HepG2 (cell line): ENCODE measurements around the gene MEGF6. TPM values are rescaled to one million over a fixed set of nuclear protein-coding genes. Genes with fewer than 3 reads are reported as not detected.

Experiments
- BHLHE40 ChIP-seq: IDR thresholded peaks from 2 replicates; pipeline ENCODE4 v1.6.1; 2011; ENCODE audit warnings: low read length, improper control_type of control experiment
- BORCS8-MEF2B ChIP-seq: sonication (generic); formaldehyde crosslinking; IDR thresholded peaks from 2 replicates; pipeline ENCODE4 v1.8.0; 2022; ENCODE audit warnings: mild to moderate bottlenecking, missing genetic modification reagents
- DNMT3B ChIP-seq: conservative IDR thresholded peaks from 2 replicates; pipeline ENCODE4 v1.6.1; 2016; ENCODE audit warnings: missing biosample characterization, control low read depth
- KDM4B ChIP-seq: sonication (generic); formaldehyde crosslinking; IDR thresholded peaks from 2 replicates; pipeline ENCODE4 v1.4.0; 2020; ENCODE audit warnings: missing genetic modification reagents
- MLLT10 ChIP-seq: sonication (generic); formaldehyde crosslinking; IDR thresholded peaks from 2 replicates; pipeline ENCODE4 v1.4.0; 2020; ENCODE audit warnings: missing genetic modification reagents
- MXD4 ChIP-seq: IDR thresholded peaks from 2 replicates; pipeline ENCODE4 v1.6.1; 2016; ENCODE audit warnings: mild to moderate bottlenecking, missing biosample characterization, missing genetic modification reagents
- NCOA5 ChIP-seq: sonication (generic); formaldehyde crosslinking; IDR thresholded peaks from 2 replicates; pipeline ENCODE4 v1.4.0; 2020; ENCODE audit warnings: missing genetic modification reagents
- PHF8 ChIP-seq: sonication (generic); formaldehyde crosslinking; IDR thresholded peaks from 2 replicates; pipeline ENCODE4 v1.5.0; 2020; ENCODE audit warnings: missing genetic modification reagents
- SKI ChIP-seq: fragments of 450-650 bp; IDR thresholded peaks from one replicate; pipeline ENCODE4 v1.6.1; 2018; ENCODE audit warnings: mild to moderate bottlenecking; ENCODE audit not compliant: partially characterized antibody
- ZFP82 ChIP-seq: sonication (generic); formaldehyde crosslinking; IDR thresholded peaks from 2 replicates; pipeline ENCODE4 v1.5.1; 2020; ENCODE audit warnings: mild to moderate bottlenecking, missing genetic modification reagents, borderline replicate concordance
- polyA plus RNA-seq, 8 experiments: library from polyadenylated mRNA; depleted of rRNA in 3 of 8; stranded (reverse) in 7 of 8; unstranded in 1 of 8; fragments of >200 nt; fragmentation: Illumina TruSeq in 4 of 8; extraction: Trizol in 4 of 8; gene quantifications; 2 replicates each; pipeline versions ENCODE4 v1.2.1 to v1.2.3, GENCODE V29; 2011 to 2016; ENCODE audit warnings: low read depth in 4 of 8, missing spikeins in 1 of 8, mixed read lengths in 1 of 8; ENCODE audit not compliant: insufficient read depth in 1 of 8
- total RNA-seq, 5 experiments: library from RNA; depleted of rRNA; stranded (reverse); fragments of >200 nt; fragmentation: Illumina TruSeq; extraction: Trizol; gene quantifications; 2 replicates each; pipeline ENCODE4 v1.2.3, GENCODE V29; 2016; ENCODE audit warnings: low read depth in 1 of 5
- TF ChIP-seq, protein P1 (sequence below): sonication (generic); formaldehyde crosslinking; IDR thresholded peaks from 2 replicates; pipeline ENCODE4 v1.8.1; 2023; ENCODE audit warnings: mild to moderate bottlenecking, missing genetic modification reagents
- TF ChIP-seq, protein P2 (sequence below): sonication (generic); formaldehyde crosslinking; IDR thresholded peaks from 2 replicates; pipeline ENCODE4 v1.4.0; 2020; ENCODE audit warnings: missing genetic modification reagents
- TF ChIP-seq, protein P3 (sequence below): sonication (generic); formaldehyde crosslinking; IDR thresholded peaks from 2 replicates; pipeline ENCODE4 v1.4.0; 2020; ENCODE audit warnings: low read depth, mild to moderate bottlenecking, missing genetic modification reagents
- TF ChIP-seq, protein P4 (sequence below): IDR thresholded peaks from 2 replicates; pipeline ENCODE4 v1.6.1; 2012; ENCODE audit warnings: low read length, improper control_type of control experiment
- TF ChIP-seq, protein P5 (sequence below): IDR thresholded peaks from 2 replicates; pipeline ENCODE4 v1.6.1; 2012; ENCODE audit warnings: low read depth, low read length, improper control_type of control experiment
- TF ChIP-seq, protein P6 (sequence below): sonication (generic); formaldehyde crosslinking; IDR thresholded peaks from 2 replicates; pipeline ENCODE4 v1.5.0; 2020; ENCODE audit warnings: mild to moderate bottlenecking, missing genetic modification reagents, moderate library complexity

The MEGF6 gene
- total and polyA plus RNA-seq, 2 of the 13 experiments (the other 11 are each of a cell fraction or from before 2014, with no cell fraction given): 1.9 TPM

DNA sequence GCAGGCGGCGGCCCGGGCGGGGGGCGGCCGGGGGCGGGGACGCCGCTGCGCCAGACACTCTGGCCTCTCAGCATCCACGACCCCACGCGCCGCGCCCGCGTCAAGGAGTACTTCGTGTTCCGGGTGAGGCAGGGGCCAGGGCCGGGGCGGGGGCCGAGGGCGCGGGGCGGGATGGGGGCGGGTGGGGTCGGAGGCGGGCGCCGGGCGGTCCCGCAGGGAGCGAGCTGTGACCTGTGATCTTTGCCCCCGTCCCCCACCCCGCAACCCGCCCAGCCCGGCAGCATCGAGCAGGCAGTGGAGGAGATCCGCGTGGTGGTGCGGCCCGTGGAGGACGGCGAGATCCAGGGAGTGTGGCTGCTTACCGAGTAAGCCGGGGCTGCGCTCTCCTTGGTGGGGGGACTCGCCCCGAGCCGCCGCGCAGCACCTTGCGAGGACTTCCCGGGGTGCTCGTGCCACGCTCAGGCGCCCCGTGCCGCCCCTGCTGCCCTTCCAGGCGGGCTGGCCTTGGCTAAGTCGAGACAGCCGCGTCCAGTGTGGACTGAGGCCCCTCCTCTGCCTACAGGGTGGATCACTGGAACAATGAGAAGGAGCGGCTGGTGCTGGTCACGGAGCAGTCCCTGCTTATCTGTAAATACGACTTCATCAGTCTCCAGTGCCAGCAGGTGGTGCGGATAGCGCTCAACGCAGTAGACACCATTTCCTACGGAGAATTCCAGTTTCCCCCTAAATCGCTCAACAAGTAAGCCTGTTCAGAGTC lies 14.0 kb upstream of the MEGF6 start (continued):
- TF ChIP-seq, protein P1, sequence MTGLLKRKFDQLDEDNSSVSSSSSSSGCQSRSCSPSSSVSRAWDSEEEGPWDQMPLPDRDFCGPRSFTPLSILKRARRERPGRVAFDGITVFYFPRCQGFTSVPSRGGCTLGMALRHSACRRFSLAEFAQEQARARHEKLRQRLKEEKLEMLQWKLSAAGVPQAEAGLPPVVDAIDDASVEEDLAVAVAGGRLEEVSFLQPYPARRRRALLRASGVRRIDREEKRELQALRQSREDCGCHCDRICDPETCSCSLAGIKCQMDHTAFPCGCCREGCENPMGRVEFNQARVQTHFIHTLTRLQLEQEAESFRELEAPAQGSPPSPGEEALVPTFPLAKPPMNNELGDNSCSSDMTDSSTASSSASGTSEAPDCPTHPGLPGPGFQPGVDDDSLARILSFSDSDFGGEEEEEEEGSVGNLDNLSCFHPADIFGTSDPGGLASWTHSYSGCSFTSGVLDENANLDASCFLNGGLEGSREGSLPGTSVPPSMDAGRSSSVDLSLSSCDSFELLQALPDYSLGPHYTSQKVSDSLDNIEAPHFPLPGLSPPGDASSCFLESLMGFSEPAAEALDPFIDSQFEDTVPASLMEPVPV (CRISPR knock-in tag): peak; percentile 77; the same call in 1 of the 2 replicates
- TF ChIP-seq, protein P2, sequence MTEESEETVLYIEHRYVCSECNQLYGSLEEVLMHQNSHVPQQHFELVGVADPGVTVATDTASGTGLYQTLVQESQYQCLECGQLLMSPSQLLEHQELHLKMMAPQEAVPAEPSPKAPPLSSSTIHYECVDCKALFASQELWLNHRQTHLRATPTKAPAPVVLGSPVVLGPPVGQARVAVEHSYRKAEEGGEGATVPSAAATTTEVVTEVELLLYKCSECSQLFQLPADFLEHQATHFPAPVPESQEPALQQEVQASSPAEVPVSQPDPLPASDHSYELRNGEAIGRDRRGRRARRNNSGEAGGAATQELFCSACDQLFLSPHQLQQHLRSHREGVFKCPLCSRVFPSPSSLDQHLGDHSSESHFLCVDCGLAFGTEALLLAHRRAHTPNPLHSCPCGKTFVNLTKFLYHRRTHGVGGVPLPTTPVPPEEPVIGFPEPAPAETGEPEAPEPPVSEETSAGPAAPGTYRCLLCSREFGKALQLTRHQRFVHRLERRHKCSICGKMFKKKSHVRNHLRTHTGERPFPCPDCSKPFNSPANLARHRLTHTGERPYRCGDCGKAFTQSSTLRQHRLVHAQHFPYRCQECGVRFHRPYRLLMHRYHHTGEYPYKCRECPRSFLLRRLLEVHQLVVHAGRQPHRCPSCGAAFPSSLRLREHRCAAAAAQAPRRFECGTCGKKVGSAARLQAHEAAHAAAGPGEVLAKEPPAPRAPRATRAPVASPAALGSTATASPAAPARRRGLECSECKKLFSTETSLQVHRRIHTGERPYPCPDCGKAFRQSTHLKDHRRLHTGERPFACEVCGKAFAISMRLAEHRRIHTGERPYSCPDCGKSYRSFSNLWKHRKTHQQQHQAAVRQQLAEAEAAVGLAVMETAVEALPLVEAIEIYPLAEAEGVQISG (CRISPR knock-in tag): no peak; the same call in 1 of the 2 replicates
- TF ChIP-seq KDM4B: no peak
- no peak for TF ChIP-seq ZFP82
- TF ChIP-seq, protein P3, sequence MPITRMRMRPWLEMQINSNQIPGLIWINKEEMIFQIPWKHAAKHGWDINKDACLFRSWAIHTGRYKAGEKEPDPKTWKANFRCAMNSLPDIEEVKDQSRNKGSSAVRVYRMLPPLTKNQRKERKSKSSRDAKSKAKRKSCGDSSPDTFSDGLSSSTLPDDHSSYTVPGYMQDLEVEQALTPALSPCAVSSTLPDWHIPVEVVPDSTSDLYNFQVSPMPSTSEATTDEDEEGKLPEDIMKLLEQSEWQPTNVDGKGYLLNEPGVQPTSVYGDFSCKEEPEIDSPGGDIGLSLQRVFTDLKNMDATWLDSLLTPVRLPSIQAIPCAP: no peak
- no peak for TF ChIP-seq MLLT10 (CRISPR knock-in tag)
- TF ChIP-seq, protein P4, sequence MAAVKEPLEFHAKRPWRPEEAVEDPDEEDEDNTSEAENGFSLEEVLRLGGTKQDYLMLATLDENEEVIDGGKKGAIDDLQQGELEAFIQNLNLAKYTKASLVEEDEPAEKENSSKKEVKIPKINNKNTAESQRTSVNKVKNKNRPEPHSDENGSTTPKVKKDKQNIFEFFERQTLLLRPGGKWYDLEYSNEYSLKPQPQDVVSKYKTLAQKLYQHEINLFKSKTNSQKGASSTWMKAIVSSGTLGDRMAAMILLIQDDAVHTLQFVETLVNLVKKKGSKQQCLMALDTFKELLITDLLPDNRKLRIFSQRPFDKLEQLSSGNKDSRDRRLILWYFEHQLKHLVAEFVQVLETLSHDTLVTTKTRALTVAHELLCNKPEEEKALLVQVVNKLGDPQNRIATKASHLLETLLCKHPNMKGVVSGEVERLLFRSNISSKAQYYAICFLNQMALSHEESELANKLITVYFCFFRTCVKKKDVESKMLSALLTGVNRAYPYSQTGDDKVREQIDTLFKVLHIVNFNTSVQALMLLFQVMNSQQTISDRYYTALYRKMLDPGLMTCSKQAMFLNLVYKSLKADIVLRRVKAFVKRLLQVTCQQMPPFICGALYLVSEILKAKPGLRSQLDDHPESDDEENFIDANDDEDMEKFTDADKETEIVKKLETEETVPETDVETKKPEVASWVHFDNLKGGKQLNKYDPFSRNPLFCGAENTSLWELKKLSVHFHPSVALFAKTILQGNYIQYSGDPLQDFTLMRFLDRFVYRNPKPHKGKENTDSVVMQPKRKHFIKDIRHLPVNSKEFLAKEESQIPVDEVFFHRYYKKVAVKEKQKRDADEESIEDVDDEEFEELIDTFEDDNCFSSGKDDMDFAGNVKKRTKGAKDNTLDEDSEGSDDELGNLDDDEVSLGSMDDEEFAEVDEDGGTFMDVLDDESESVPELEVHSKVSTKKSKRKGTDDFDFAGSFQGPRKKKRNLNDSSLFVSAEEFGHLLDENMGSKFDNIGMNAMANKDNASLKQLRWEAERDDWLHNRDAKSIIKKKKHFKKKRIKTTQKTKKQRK: no peak
- TF ChIP-seq, protein P5, sequence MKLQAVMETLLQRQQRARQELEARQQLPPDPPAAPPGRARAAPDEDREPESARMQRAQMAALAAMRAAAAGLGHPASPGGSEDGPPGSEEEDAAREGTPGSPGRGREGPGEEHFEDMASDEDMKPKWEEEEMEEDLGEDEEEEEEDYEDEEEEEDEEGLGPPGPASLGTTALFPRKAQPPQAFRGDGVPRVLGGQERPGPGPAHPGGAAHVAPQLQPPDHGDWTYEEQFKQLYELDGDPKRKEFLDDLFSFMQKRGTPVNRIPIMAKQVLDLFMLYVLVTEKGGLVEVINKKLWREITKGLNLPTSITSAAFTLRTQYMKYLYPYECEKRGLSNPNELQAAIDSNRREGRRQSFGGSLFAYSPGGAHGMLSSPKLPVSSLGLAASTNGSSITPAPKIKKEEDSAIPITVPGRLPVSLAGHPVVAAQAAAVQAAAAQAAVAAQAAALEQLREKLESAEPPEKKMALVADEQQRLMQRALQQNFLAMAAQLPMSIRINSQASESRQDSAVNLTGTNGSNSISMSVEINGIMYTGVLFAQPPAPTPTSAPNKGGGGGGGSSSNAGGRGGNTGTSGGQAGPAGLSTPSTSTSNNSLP: no peak
- TF ChIP-seq, protein P6, sequence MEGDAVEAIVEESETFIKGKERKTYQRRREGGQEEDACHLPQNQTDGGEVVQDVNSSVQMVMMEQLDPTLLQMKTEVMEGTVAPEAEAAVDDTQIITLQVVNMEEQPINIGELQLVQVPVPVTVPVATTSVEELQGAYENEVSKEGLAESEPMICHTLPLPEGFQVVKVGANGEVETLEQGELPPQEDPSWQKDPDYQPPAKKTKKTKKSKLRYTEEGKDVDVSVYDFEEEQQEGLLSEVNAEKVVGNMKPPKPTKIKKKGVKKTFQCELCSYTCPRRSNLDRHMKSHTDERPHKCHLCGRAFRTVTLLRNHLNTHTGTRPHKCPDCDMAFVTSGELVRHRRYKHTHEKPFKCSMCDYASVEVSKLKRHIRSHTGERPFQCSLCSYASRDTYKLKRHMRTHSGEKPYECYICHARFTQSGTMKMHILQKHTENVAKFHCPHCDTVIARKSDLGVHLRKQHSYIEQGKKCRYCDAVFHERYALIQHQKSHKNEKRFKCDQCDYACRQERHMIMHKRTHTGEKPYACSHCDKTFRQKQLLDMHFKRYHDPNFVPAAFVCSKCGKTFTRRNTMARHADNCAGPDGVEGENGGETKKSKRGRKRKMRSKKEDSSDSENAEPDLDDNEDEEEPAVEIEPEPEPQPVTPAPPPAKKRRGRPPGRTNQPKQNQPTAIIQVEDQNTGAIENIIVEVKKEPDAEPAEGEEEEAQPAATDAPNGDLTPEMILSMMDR (CRISPR knock-in tag): peak; percentile 42; the same call in 1 of the 2 replicates
- TF ChIP-seq MXD4 (CRISPR knock-in tag): no peak
- no peak for TF ChIP-seq NCOA5 (CRISPR knock-in tag)
- peak; percentile 31; the same call in 1 of the 2 replicates for TF ChIP-seq BORCS8-MEF2B (CRISPR knock-in tag)
- TF ChIP-seq SKI: peak; percentile 32
- peak; percentile 79 for TF ChIP-seq PHF8 (CRISPR knock-in tag)
- TF ChIP-seq BHLHE40: peak; percentile 48; the same call in 1 of the 2 replicates
- no peak for TF ChIP-seq DNMT3B (CRISPR knock-in tag)
